Renal pelvis (tissue), 4 donors: ENCODE results near the gene CTU2. TPM values are rescaled to one million over a fixed set of nuclear protein-coding genes. Genes with fewer than 3 reads are reported as not detected.

ENCODE experiments used
- DNase-seq: peaks from one replicate; pipeline ENCODE4 v3.0.0-alpha.2; 2013
- polyA plus RNA-seq, 3 donors: library from polyadenylated mRNA; unstranded; fragments of 120-200 nt; gene quantifications; one replicate each; pipeline ENCODE4 v1.2.1, GENCODE V29; 2013; ENCODE audit not compliant: insufficient read length in 3 of 3

CTU2 gene
- polyA plus RNA-seq, 3 donors: 10.8 to 19.5 (median 16.0) TPM

DNA sequence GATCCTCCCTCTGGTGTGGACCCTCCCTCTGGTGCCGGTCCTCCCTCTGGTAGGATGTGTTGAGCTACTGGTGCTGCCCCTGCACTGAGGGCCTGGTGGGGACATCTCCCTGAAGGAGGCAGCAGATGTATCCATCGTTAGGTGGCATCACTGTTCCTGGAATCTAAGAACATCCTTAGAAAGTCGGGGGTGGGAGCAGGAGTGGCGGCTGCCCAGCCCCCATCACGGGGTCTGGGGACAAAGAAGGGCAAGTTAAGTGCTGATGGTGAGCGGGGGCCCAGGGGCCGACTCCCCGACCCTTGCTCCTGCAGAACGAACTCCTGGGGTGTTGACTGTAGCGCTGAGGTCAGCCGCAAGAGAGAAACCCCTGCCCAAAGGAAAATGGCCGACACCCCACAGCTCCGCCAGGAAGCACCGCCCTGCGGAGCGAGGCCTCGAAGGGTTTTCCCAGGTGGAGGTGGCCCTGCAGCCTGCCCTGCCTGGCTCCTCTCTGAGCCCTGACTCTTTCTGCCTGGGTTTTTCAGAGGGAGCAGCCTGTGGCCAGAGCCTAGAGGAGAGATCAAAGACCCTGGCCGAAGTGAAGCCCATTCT lies 5.5 kb downstream of the CTU2 start:
- no peak for DNase-seq

DNA sequence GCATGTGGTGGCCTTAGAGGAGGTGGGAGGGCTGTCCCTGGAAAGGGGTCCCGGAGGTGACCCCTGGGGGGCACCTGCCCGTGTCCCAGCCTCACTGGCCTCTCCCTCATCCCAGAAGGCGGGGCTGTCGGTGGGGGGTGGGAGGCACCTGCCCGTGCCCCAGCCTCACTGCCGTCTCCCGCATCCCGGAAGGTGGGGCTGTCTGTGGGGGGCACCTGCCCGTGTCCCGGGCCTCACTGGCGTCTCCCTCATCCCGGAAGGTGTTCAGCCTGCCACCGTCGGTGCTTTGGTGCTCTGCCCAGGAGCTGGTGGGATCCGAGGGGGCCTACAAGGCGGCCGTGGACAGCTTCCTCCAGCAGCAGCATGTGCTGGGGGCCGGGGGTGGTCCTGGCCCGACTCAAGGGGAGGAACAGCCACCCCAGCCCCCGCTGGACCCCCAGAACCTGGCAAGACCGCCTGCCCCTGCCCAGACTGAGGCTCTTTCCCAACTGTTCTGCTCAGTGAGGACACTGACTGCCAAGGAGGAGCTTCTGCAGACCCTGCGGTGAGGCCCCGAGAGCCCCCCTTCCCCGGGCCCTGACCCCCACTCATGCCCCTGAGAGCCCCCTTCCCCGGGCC lies 6.2 kb downstream of the CTU2 start:
- no peak for DNase-seq

DNA sequence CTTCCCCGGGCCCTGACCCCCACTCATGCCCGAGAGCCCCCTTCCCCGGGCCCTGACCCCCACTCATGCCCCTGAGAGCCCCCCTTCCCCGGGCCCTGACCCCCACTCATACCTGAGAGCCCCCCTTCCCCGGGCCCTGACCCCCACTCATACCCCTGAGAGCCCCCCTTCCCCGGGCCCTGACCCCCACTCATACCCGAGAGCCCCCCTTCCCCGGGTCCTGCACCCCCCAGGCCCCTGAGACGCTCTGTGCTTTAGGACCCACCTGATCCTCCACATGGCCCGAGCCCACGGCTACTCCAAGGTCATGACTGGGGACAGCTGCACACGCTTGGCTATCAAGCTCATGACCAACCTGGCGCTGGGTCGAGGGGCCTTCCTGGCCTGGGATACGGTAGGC lies 6.8 kb downstream of the CTU2 start:
- no peak for DNase-seq

DNA sequence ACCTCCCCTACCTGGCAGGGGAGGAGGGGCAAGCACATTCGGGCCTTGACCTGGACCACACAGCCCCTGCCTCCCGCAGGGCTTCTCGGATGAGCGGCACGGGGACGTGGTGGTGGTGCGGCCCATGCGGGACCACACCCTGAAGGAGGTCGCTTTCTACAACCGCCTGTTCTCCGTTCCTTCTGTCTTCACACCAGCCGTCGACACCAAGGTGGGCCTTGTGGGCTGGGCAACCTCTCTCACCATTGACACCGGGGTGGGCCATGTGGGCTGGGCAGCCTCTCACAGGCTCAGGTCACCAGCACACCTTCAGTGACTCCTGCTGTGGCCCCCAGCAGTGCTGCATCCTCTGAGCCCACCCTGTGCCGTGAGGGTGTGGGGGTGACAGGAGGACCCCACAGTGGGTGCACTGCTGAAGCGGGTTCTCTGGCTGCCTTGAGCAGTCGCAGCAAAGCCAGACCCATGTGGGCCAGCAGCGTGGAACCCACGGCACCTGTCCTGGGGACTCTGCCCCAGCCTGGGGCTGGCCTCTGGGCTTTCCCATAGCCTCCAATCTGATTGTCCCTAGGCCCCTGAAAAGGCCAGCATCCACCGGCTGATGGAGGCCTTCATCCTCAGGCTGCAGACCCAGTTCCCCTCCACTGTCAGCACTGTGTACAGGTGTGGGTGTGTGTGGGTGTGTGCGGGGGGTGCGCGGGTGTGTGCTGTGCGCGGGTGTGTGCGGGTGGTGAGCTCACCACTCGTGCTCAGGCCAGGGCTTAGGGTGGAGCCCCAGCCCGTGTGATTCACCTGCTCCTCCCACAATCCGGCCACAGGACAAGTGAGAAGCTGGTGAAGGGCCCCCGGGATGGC lies 7.5 kb downstream of the CTU2 start:
- DNase-seq: no peak

DNA sequence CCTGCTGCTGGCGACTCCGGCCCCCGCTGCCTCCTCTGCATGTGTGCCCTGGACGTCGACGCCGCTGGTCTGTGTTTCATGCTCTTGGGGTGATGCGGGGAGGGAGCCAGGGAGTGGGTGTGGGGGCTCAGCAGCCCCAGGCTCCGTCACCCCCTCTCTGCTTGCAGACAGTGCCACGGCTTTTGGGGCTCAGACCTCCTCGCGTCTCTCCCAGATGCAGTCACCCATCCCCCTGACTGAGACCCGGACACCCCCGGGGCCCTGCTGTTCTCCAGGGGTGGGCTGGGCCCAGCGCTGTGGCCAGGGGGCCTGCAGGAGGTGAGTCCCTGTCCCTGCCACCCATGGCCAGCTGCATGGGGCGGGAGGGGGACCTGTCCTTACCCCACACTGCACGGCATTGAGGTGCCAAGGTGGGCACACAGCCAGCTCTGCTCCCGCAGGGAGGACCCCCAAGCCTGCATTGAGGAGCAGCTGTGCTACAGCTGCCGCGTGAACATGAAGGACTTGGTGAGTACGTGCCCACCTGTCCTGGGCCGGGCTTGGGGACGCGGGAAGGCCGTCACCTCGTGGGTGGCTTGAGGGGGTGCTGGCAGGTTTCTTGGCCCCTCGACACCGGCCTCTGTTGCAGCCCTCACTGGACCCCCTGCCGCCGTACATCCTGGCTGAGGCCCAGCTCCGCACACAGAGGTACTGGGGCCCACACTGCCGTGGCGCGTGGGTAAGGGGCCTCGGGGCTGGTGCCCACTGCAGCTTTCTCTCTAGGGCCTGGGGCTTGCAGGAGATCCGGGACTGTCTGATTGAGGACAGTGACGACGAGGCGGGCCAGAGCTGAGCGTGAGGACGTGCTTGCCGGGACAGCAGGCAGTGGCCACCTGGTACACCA lies 8.4 kb downstream of the CTU2 start:
- DNase-seq: no peak

DNA sequence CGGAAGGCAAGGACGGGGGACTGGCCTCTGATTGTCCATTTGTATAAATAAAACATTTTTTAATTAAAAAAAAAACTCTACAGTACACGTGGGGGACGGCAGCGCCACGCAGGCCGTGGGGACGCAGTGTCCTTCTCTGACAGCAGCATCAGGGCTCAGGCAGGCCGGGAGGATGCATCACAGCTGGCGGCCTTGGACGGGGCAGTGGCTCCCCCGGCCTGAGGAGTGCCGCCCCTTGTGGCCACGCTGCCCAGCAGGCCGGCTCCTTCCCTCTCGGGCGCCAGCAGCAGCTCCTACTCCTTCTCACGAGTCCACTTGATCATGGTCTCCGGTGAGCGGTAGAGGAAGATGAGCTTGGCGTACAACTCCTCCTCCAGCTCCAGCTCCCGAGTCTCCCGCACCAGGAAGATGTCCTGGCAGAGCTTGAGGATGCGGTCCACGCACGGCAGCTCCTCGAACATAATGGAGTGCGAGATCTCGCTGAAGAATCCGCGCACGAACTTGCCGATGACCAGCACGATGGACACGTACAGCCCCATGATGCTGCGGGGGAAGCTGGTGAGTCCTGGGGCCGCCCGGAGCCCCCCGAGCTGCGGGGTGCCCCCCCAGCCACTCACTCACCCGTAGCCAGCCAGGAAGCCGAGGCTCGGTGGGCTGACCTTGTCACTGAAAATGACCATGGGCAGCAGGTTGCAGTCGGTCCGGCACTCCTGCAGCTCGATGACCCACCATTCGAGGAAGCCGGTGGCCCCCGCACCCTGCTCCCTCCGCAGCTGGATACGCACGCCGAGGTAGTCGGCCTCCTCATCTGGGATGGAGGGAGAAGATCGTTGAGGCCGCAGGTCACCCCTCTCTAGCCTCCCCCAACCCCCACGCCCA lies 9.2 kb downstream of the CTU2 start:
- DNase-seq: no peak

- DNase-seq: no peak
These were observed 9.9 kb downstream of the CTU2 start for GRCh38 chr16:88716201-88716600.

DNA sequence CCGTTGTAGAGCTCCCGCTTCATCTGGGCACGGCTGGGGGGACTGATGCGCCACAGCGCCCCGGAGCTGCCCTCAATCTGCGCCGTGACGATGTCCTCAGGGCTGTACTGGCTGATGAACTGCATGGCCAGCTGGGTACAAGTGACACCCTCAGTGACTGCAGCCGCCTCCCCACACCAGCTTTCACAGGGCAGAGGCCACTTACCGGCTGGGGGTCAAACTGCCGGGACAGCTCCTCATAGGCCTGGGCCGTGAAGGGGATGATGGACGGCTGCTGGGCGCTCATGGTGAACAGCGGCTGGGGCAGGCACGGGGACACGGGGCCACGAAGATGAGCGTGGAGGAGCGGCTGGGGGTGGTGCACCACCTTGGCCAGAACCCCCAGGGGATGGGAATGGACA lies 10.3 kb downstream of the CTU2 start:
- DNase-seq: no peak

GRCh38 chr16:88718178-88718577 lies 11.9 kb downstream of the CTU2 start:
- DNase-seq: no peak

- DNase-seq: no peak
These were observed 13.1 kb downstream of the CTU2 start for GRCh38 chr16:88719267-88719932.

- DNase-seq: no peak
These were observed 13.6 kb downstream of the CTU2 start for GRCh38 chr16:88719933-88720296.

DNA sequence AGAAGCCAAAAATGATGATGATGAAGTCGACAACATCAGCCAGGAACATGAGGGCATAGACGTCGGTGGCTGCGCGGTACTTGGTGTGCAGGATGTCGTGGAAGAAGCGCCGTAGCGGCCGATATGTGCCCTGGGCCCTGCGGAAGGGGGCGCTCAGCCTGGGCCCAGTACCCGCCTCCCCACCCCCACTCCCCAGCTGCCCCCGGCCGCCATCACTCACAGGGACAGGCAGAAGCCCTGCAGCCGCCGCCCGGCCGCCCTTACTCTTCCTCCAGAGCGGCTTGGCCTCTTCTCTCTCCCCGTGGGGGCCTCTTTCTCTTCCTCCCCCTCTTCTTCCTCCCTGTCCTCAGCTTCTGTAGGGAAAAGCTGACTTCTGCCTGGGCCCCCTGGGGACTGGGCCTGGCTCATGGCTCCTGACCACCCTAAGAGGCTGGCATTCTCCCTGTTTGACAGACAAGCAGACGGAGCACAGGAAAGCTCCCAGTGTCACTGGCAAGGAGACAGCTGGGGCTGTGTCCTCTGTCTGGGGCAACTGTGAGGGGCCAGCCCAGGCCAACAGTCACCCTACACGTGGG lies 14.2 kb downstream of the CTU2 start:
- DNase-seq: no peak

GRCh38 chr16:88721236-88721635 lies 14.9 kb downstream of the CTU2 start:
- DNase-seq: no peak

GRCh38 chr16:88721815-88722755 lies 15.8 kb downstream of the CTU2 start:
- DNase-seq: no peak

DNA sequence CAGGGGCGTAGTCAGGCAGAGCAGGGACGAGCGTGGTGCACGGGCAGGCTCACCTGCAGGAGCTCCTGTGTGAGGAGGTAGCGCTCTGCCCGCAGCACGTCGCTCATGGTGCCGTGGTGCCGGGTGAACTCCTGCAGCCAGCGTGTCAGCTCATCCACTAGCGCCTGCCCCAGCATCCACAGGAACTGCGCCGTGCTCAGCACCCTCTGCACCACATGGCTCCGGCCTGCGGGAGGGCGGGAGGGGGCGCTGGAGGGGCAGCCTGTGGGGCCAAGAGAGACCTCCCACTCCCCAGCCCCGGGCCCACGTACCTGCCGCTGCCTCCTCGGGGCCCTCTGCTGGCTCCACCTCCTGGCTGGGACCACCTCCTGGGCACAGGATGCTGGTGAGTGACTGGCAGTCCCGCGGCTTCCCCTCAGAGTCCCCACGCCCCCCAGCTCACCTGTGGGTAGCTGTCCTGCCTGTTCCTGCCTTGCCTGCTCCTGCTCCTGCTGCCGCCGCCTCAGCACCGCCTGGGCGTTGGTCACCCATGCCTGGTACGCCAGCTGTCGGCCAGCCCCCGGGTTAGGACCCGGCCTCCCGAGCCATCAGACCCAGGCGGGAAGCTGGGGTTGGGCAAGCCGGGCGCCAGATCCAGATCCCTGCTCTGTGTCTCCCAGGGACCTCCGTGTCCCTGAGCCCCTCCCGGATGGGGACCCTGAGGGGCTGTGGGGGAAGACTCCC lies 16.6 kb downstream of the CTU2 start:
- DNase-seq: no peak

- no peak for DNase-seq
These were observed 17.2 kb downstream of the CTU2 start for GRCh38 chr16:88723507-88723887.

DNA sequence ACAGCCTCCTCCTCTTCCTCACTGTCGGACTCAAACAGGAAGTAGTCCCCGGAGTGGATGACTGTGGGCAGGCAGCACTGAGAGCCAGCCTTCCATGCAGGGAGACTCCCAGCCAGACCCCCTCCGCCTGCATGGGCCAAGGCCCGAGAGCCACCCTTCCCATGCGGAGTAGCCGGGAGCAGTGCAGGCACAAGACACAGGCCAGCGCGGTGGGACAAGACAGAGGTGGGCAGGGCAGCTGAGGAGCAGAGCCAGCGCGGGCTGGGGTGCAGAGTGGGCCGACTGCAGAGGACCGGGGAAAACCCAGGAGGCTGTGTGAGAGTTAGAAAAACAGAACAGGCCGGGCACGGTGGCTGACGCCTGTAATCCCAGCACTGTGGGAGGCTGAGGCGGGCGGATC lies 17.6 kb downstream of the CTU2 start:
- DNase-seq: no peak

DNA sequence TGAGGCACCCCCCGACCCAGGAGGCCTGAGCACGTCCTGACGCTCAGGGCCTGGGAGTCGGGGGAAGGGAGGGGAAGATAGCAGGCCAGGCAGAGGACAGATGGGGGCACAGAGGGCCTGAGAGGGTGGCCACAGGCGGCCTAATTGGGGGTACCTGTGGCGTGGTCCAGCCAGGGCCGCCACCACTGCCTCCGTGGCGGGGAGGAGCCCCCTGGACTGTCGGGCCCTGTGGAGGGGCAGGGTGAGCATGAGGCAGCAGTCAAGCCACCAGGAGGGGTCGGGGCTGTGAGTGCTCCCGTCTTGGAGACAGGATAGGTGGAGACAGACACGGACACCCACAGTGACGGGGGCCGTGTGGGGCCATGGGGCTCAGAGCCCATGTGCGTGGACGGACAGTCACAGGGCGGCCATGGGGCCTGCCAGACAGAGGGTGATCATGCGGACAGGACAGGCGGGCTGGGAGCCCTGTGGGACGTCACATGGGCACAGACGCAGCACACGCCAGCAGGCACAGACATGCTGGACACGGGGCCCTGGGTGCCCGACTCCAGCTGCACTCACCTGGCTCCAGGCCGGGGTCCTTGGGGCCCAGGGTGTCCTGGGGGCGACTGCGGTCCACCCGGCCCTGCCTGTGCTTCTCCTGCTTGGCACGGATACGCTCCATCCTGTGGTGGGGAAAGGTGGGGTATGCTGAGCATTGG lies 18.7 kb downstream of the CTU2 start:
- no peak for DNase-seq
